Natural killer cell (primary cell): ENCODE results near the gene TPD52L2. TPM values are rescaled to one million over a fixed set of nuclear protein-coding genes. Genes with fewer than 3 reads are reported as not detected.

Source experiments
- ATAC-seq, 3 donors: fragments of 150-1000 bp in 2 of 3; fragments of 200-7000 bp in 1 of 3; cut with Tn5 transposase; 1 replicate in 1 of 3; 2 replicates in 2 of 3; pipeline ENCODE4 v1.10.0; 2021; ENCODE audit warnings: mild to moderate bottlenecking in 2 of 3, moderate library complexity in 2 of 3
- DNase-seq, 2 donors: peaks; one replicate each; pipeline versions ENCODE4 v3.0.0 to v3.0.0-alpha.2; 2013 to 2021; ENCODE audit warnings: mixed read lengths in 1 of 2
- H3K27ac ChIP-seq: one replicate; pipeline ENCODE4 v1.5.1; 2013; ENCODE audit warnings: mild to moderate bottlenecking, low read length
- H3K27me3 ChIP-seq: one replicate; pipeline ENCODE4 v1.6.1; 2013; ENCODE audit warnings: low read length; ENCODE audit not compliant: control insufficient read depth, insufficient read depth
- H3K36me3 ChIP-seq: one replicate; pipeline ENCODE4 v1.6.1; 2013; ENCODE audit warnings: low read length; ENCODE audit not compliant: control insufficient read depth, insufficient read depth
- H3K4me1 ChIP-seq: one replicate; pipeline ENCODE4 v1.6.1; 2013; ENCODE audit warnings: low read length; ENCODE audit not compliant: control insufficient read depth, insufficient read depth
- H3K4me3 ChIP-seq: one replicate; pipeline ENCODE4 v1.5.1; 2013; ENCODE audit warnings: low read length
- H3K9me3 ChIP-seq: one replicate; pipeline ENCODE4 v1.6.1; 2013; ENCODE audit warnings: low read length; ENCODE audit not compliant: control insufficient read depth, insufficient read depth
- H3K27ac Mint-ChIP-seq, 2 donors: one replicate each; pipeline ENCODE4 v1.8.0; 2022; ENCODE audit warnings: mild to moderate bottlenecking in 2 of 2, mixed read lengths in 2 of 2, moderate library complexity in 1 of 2
- H3K27me3 Mint-ChIP-seq, 2 donors: one replicate each; pipeline ENCODE4 v1.8.0; 2022; ENCODE audit warnings: low read depth in 2 of 2, mixed read lengths in 2 of 2
- H3K36me3 Mint-ChIP-seq: one replicate; pipeline ENCODE4 v1.8.0; 2022; ENCODE audit warnings: mixed read lengths
- H3K4me1 Mint-ChIP-seq, 2 donors: one replicate each; pipeline ENCODE4 v1.8.0; 2022; ENCODE audit warnings: mixed read lengths in 2 of 2
- H3K4me3 Mint-ChIP-seq: one replicate; pipeline ENCODE4 v1.8.0; 2022; ENCODE audit warnings: mild to moderate bottlenecking, moderate library complexity, mixed read lengths
- H3K9me3 Mint-ChIP-seq, 2 donors: one replicate each; pipeline ENCODE4 v1.8.0; 2022; ENCODE audit warnings: mixed read lengths in 2 of 2
- CTCF ChIP-seq: fragments of 200-600 bp; IDR thresholded peaks from one replicate; pipeline ENCODE4 v1.8.0; 2022; ENCODE audit warnings: antibody characterized with exemption
- WGBS: methylation state at CpG from one replicate; pipeline ENCODE4 v1.1.7; 2013; ENCODE audit warnings: missing lambda C conversion rate; ENCODE audit not compliant: insufficient coverage; 5-methylcytosine and 5-hydroxymethylcytosine counted together
- intact Hi-C: fragments of 100-400 bp; cut with micrococcal nuclease; formaldehyde crosslinking; loops from one replicate; pipeline ENCODE4 v1.14.2; 2022
- total RNA-seq, 4 donors: library from RNA; stranded (reverse); fragments of 120-200 nt in 1 of 4; gene quantifications; one replicate each; pipeline versions ENCODE4 v1.2.3 to v1.2.4, GENCODE V29; 2013 to 2022

The TPD52L2 gene
- total RNA-seq, 3 donors from 2014 or later (not counting 1 experiment from before 2014, with no cell fraction given) = 36.8 to 47.2 (median 45.1) TPM

GRCh38 chr20:63881451-63882226, 16.6 kb downstream of the TPD52L2 start:
- peaks cover 42% of the 10 kb centered on the region for H3K36me3 ChIP-seq
- H3K36me3 Mint-ChIP-seq = no peaks in the 10 kb centered on the region
- WGBS = 96% methylated on average over 19 of the region's 19 CpGs

DNA sequence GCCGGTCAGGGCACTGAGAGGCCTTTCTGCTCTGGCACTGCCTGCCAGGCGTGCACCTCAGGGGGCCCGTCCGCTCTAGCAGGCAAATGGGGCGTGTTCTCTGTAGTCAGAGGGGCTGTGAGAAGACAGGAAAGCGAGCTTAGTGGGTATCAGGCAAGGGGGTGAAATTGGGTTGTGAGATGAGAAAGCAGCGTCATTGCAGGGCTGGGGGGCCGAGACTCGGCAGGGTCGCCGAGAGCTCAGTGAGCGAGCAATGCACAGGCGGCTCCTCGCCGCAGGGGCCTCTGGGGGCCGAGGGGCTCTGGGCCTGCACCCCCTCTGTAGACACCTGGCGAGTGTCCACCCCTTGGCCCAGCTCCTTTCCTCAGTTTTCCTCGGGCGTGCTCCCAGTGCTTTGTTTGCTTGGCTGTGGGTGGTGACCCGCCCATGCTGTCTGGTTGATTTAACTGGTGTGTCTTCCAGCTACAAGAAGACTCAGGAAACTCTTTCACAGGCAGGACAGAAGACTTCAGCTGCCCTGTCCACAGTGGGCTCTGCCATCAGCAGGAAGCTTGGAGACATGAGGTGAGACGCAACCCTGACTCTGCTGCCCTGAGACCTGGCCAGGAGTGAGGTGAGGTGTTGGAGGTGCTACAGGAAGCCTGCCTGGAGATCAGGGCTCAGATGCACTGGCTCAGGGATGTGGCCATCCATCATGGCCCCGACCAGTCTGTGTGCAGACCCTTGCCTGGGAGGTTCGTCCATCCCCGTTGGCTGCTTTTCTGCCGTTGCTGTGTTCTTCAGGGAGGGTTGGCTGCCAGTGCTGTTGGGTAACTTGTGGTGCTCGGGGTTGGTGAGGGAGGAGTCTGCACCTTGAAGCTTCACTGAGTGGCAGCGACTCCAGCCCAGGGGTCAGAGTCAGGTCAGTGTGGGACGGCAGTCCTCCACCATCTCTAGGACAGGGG, 17.5 kb downstream of the TPD52L2 start:
- no peak for ATAC-seq
- no peak overlapping the region for H3K4me3 Mint-ChIP-seq
- no peak overlapping the region for H3K27ac ChIP-seq
- no peak for DNase-seq
- H3K9me3 Mint-ChIP-seq = no peaks in the 10 kb centered on the region
- H3K27ac Mint-ChIP-seq = no peak overlapping the region
- H3K4me3 ChIP-seq = no peak overlapping the region
- intact Hi-C loops = no loop called here
- 95% methylated on average over 28 of the region's 28 CpGs for WGBS
- H3K27me3 ChIP-seq = no peaks in the 10 kb centered on the region
- peaks cover 45% of the 10 kb centered on the region for H3K36me3 ChIP-seq
- peaks cover 4 to 12% of the 10 kb centered on the region in 2 donors for H3K4me1 Mint-ChIP-seq
- no peaks in the 10 kb centered on the region for H3K27me3 Mint-ChIP-seq
- peaks cover 13% of the 10 kb centered on the region for H3K4me1 ChIP-seq
- no peak for TF ChIP-seq CTCF
- H3K9me3 ChIP-seq = no peaks in the 10 kb centered on the region
- no peaks in the 10 kb centered on the region for H3K36me3 Mint-ChIP-seq

More at GRCh38 chr20:63881451-63882226, 16.6 kb downstream of the TPD52L2 start:
- Mint-ChIP-seq H3K27me3 (no peaks in the 10 kb centered on the region), H3K4me1 (peaks cover 4 to 12% of the 10 kb centered on the region in 2 donors), H3K4me3 (no peak overlapping the region), H3K27ac (no peak overlapping the region), H3K9me3 (no peaks in the 10 kb centered on the region)
- ATAC-seq (no peak), DNase-seq (no peak)
- intact Hi-C loops = no loop called here
- H3K9me3 ChIP-seq = no peaks in the 10 kb centered on the region
- H3K27me3 ChIP-seq = no peaks in the 10 kb centered on the region
- H3K4me3 ChIP-seq = no peak overlapping the region
- peaks cover 13% of the 10 kb centered on the region for H3K4me1 ChIP-seq
- H3K27ac ChIP-seq = no peak overlapping the region
- TF ChIP-seq CTCF = no peak

GRCh38 chr20:63883201-63883593, 18.1 kb downstream of the TPD52L2 start:
- H3K36me3 ChIP-seq = peaks cover 42% of the 10 kb centered on the region
- H3K27me3 Mint-ChIP-seq = no peaks in the 10 kb centered on the region
- peaks cover 13% of the 10 kb centered on the region for H3K4me1 ChIP-seq
- no peak overlapping the region for H3K27ac Mint-ChIP-seq
- ATAC-seq (no peak), DNase-seq (no peak)
- H3K27me3 ChIP-seq = no peaks in the 10 kb centered on the region
- no peaks in the 10 kb centered on the region for H3K36me3 Mint-ChIP-seq
- 97% methylated on average over 6 of the region's 6 CpGs for WGBS
- intact Hi-C loops = no loop called here
- no peaks in the 10 kb centered on the region for H3K9me3 ChIP-seq
- no peaks in the 10 kb centered on the region for H3K9me3 Mint-ChIP-seq
- H3K4me1 Mint-ChIP-seq = peaks cover 4 to 12% of the 10 kb centered on the region in 2 donors
- H3K27ac ChIP-seq = no peak overlapping the region
- H3K4me3 Mint-ChIP-seq = no peak overlapping the region
- no peak overlapping the region for H3K4me3 ChIP-seq
- no peak for TF ChIP-seq CTCF
